Natural killer cell treated with Interleukin-12 subunit alpha and Interleukin-12 subunit beta and Interleukin-15 and Interleukin-18, amount 100 ng/mL, for 72 hours (primary cell): ENCODE measurements around the gene CLDN12. TPM values are rescaled to one million over a fixed set of nuclear protein-coding genes. Genes with fewer than 3 reads are reported as not detected.

Experiments
- ATAC-seq, 2 donors: fragments of 150-1000 bp; cut with Tn5 transposase in 1 of 2; sonication (Bioruptor Pico), chemical (Tn5 transposase) in 1 of 2; 2 replicates each; pipeline ENCODE4 v1.10.0; 2021
- DNase-seq: peaks from one replicate; pipeline ENCODE4 v3.0.0; 2022; ENCODE audit warnings: low spot score
- H3K27ac Mint-ChIP-seq, 2 donors: 1 replicate in 1 of 2; 2 replicates in 1 of 2; pipeline ENCODE4 v1.8.0; 2022; ENCODE audit warnings: mixed read lengths in 2 of 2, mild to moderate bottlenecking in 1 of 2, moderate library complexity in 1 of 2
- H3K27me3 Mint-ChIP-seq, 2 donors: 1 replicate in 1 of 2; 2 replicates in 1 of 2; pipeline ENCODE4 v1.8.0; 2022; ENCODE audit warnings: mixed read lengths in 2 of 2
- H3K36me3 Mint-ChIP-seq: one replicate; pipeline ENCODE4 v1.8.0; 2022; ENCODE audit warnings: mixed read lengths
- H3K4me1 Mint-ChIP-seq, 2 donors: 1 replicate in 1 of 2; 2 replicates in 1 of 2; pipeline ENCODE4 v1.8.0; 2022; ENCODE audit warnings: low read depth in 2 of 2, mixed read lengths in 2 of 2, mild to moderate bottlenecking in 1 of 2
- H3K4me3 Mint-ChIP-seq: one replicate; pipeline ENCODE4 v1.8.0; 2022; ENCODE audit warnings: mixed read lengths
- H3K9me3 Mint-ChIP-seq: 2 replicates; pipeline ENCODE4 v1.8.0; 2022; ENCODE audit warnings: mixed read lengths
- total RNA-seq, 2 donors: library from RNA; stranded (reverse); gene quantifications; one replicate each; pipeline ENCODE4 v1.2.3, GENCODE V29; 2022

CLDN12 gene
- total RNA-seq, 2 donors from 2014 or later: 4.4 to 5.2 TPM

DNA sequence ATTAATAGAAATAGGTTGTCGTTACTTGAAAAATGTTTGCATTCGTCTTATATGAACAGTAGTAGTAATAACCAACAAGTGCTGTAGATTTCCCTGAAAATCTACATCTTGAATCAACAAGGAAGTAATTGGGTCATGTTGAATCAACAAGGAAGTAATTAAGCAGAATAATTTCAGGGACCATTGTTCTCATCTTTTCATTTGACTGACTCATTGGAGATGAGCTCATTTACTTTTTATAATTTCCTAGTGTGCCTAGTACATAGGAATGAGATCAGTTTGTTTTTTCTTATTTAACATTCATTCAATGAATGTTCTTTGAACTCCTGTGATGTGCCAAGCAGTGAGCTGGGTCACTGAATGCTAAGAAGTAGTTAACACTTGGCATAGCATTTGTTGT, 8.2 kb downstream of the CLDN12 start:
- no peak overlapping the region for H3K4me3 Mint-ChIP-seq
- DNase-seq (no peak), ATAC-seq (no peak)
- no peaks in the 10 kb centered on the region for H3K27me3 Mint-ChIP-seq
- no peaks in the 10 kb centered on the region for H3K9me3 Mint-ChIP-seq
- no peaks in the 10 kb centered on the region for H3K36me3 Mint-ChIP-seq
- no peaks in the 10 kb centered on the region for H3K4me1 Mint-ChIP-seq
- H3K27ac Mint-ChIP-seq: no peak overlapping the region

- DNase-seq (no peak), ATAC-seq (peak in 1 of 2 donors; percentile 36)
- no peaks in the 10 kb centered on the region for H3K27me3 Mint-ChIP-seq
- no peak overlapping the region for H3K4me3 Mint-ChIP-seq
- no peak overlapping the region for H3K27ac Mint-ChIP-seq
- no peaks in the 10 kb centered on the region for H3K36me3 Mint-ChIP-seq
- no peaks in the 10 kb centered on the region for H3K9me3 Mint-ChIP-seq
- no peaks in the 10 kb centered on the region for H3K4me1 Mint-ChIP-seq
These were observed 9.4 kb downstream of the CLDN12 start for GRCh38 chr7:90412458-90413184.

- H3K27me3 Mint-ChIP-seq: no peaks in the 10 kb centered on the region
- DNase-seq (no peak), ATAC-seq (no peak)
- H3K27ac Mint-ChIP-seq: no peak overlapping the region
- no peaks in the 10 kb centered on the region for H3K4me1 Mint-ChIP-seq
- H3K4me3 Mint-ChIP-seq: no peak overlapping the region
- H3K9me3 Mint-ChIP-seq: no peaks in the 10 kb centered on the region
- no peaks in the 10 kb centered on the region for H3K36me3 Mint-ChIP-seq
These were observed 9.9 kb downstream of the CLDN12 start for GRCh38 chr7:90413185-90413528.

DNA sequence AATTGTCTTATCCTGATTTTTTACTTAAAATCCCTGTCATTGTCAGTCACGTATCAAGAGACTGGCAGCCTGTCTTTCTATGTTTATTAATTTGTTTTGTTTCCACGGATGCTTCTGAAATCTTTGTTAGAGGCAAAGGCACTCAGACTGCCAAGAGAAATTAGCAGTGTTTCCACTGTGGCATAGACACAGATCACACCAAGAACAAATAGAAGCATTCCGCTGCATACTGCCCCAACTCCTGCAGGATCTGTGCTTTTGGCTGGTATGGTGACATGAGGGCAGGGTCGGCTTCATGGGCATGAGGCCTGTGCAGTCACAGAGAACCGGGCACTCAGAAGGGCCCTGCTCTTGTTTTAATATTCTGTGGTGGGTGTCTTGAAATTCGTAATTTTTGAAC, 18.4 kb downstream of the CLDN12 start:
- Mint-ChIP-seq H3K27ac (no peak overlapping the region), H3K36me3 (no peaks in the 10 kb centered on the region), H3K27me3 (peaks cover 2 to 5% of the 10 kb centered on the region in 2 donors), H3K9me3 (no peaks in the 10 kb centered on the region), H3K4me1 (peaks cover 0 to 6% of the 10 kb centered on the region in 2 donors), H3K4me3 (no peak overlapping the region)
- DNase-seq (no peak), ATAC-seq (no peak)

- peaks cover 2 to 12% of the 10 kb centered on the region in 2 donors for H3K27me3 Mint-ChIP-seq
- peak overlapping the region; percentile 14 to 42 for H3K27ac Mint-ChIP-seq
- H3K4me1 Mint-ChIP-seq: peaks cover 0 to 6% of the 10 kb centered on the region in 2 donors
- H3K9me3 Mint-ChIP-seq: no peaks in the 10 kb centered on the region
- no peak for ATAC-seq
- DNase-seq: no peak
- no peak overlapping the region for H3K4me3 Mint-ChIP-seq
- H3K36me3 Mint-ChIP-seq: no peaks in the 10 kb centered on the region
These were observed 21.5 kb downstream of the CLDN12 start for GRCh38 chr7:90424720-90425119.

GRCh38 chr7:90425376-90425775, 22.1 kb downstream of the CLDN12 start:
- Mint-ChIP-seq H3K4me3 (no peak overlapping the region), H3K27me3 (peaks cover 0 to 14% of the 10 kb centered on the region in 2 donors), H3K9me3 (no peaks in the 10 kb centered on the region), H3K36me3 (no peaks in the 10 kb centered on the region), H3K4me1 (peaks cover 0 to 6% of the 10 kb centered on the region in 2 donors), H3K27ac (peak overlapping the region; percentile 14 to 42)
- DNase-seq: no peak
- no peak for ATAC-seq

GRCh38 chr7:90430614-90431460, 27.6 kb downstream of the CLDN12 start:
- peak in 1 of 2 donors; percentile 20 for ATAC-seq
- DNase-seq: no peak
- peaks cover 11 to 31% of the 10 kb centered on the region in 2 donors for H3K27me3 Mint-ChIP-seq
- no peak overlapping the region for H3K4me3 Mint-ChIP-seq
- no peaks in the 10 kb centered on the region for H3K4me1 Mint-ChIP-seq
- no peaks in the 10 kb centered on the region for H3K9me3 Mint-ChIP-seq
- no peak overlapping the region for H3K27ac Mint-ChIP-seq
- H3K36me3 Mint-ChIP-seq: no peaks in the 10 kb centered on the region

- DNase-seq: no peak
- Mint-ChIP-seq H3K36me3 (no peaks in the 10 kb centered on the region), H3K4me1 (no peaks in the 10 kb centered on the region), H3K4me3 (no peak overlapping the region), H3K27me3 (peaks cover 19 to 50% of the 10 kb centered on the region in 2 donors), H3K27ac (no peak overlapping the region), H3K9me3 (no peaks in the 10 kb centered on the region)
- peak in 1 of 2 donors; percentile 31 for ATAC-seq
These were observed 29.5 kb downstream of the CLDN12 start for GRCh38 chr7:90432752-90433151.

DNA sequence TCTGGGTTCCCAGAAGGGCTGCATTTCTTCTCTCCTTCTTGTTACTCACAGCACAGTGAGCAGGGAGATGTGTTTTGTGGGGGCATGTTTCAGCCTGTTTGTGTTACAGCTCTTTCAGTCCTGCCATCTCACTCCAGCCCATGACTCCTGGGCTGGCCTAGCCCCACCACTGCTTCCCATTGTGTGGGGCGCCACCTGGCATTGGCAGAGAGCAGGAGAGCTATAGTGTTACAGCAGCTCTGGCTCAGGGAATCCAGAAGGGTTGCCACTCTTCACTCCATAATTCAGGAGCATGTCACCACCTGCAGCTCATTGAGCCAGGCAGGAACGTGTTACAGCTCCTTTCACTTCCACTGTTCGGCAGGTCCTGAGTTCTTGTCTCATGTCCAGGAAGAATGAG, 30.0 kb downstream of the CLDN12 start:
- Mint-ChIP-seq H3K27me3 (peaks cover 20 to 52% of the 10 kb centered on the region in 2 donors), H3K4me1 (no peaks in the 10 kb centered on the region), H3K4me3 (no peak overlapping the region), H3K9me3 (no peaks in the 10 kb centered on the region), H3K36me3 (no peaks in the 10 kb centered on the region), H3K27ac (no peak overlapping the region)
- DNase-seq: no peak
- ATAC-seq: no peak

GRCh38 chr7:90445633-90446032, 42.4 kb downstream of the CLDN12 start:
- ATAC-seq (no peak), DNase-seq (no peak)
- H3K27me3 Mint-ChIP-seq: peaks cover 9 to 13% of the 10 kb centered on the region in 2 donors
- H3K4me3 Mint-ChIP-seq: no peak overlapping the region
- no peak overlapping the region for H3K27ac Mint-ChIP-seq
- H3K9me3 Mint-ChIP-seq: no peaks in the 10 kb centered on the region
- H3K4me1 Mint-ChIP-seq: no peaks in the 10 kb centered on the region
- H3K36me3 Mint-ChIP-seq: no peaks in the 10 kb centered on the region

DNA sequence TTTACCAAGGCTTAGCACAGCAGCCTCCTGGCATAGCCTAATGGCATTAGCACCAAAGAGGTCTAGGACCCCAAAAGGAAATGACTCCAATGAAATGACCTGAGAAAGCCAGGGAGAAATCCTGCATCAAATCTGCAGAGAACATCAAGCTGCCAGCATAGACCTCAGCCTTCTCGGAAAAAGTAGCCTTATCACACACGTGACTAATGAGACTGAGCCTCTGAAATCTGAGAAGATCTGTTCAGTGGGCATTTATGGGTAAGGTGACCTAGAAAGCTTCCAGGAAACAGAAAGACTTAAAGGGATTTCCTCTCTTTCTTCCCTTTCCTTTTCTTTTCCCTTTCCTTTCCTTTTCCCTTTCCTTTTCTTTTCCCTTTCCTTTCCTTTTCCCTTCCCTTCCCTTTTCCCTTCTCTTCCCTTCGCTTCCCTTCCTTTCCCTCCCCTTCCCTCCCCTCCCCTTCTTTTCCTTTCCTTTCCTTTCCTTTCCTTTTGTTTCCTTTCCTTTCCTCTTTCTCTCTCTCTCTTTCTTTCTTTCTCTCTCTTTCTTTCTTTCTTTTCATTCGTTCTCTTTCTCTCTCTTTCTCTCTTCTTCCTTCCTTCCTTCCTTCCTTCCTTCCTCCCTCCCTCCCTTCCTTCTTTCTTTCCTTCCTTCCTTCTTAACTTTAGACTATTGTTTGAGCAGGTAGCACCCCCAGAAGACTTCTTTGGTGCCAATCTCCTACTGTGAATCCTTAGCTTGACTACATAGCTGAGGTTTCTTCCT, 43.1 kb downstream of the CLDN12 start:
- no peak for DNase-seq
- H3K4me3 Mint-ChIP-seq: no peak overlapping the region
- peaks cover 12 to 19% of the 10 kb centered on the region in 2 donors for H3K27me3 Mint-ChIP-seq
- no peaks in the 10 kb centered on the region for H3K9me3 Mint-ChIP-seq
- H3K27ac Mint-ChIP-seq: no peak overlapping the region
- no peaks in the 10 kb centered on the region for H3K4me1 Mint-ChIP-seq
- no peaks in the 10 kb centered on the region for H3K36me3 Mint-ChIP-seq
- ATAC-seq: no peak

DNA sequence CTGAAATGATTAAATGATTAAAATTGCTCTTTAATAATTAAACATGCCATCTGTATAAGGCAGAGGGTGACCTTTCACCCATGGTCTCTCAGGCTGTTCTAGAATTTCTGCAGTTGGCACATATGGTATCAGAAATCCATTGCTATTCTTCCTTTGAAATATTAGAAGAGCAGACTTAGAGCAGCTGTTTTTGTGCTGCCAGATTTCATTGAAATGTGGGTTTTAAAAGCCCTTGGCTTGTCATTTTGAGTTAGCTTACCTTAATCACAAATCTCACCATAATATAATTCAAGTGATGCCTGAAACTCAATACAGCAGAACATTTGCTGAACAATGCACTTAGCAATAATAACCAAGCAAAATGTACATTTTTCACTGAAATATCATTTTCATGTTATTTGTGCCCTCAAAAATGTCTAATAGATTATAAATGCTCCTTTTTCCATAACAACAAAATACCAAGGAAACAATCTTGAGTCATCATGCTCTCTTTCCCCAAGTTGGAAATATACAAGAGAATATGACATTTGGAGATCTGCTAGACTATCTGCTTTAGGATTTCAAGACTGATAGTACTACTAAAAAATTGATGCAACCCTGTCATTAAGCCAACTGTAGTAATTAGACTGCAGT, 50.1 kb downstream of the CLDN12 start:
- H3K4me3 Mint-ChIP-seq: no peak overlapping the region
- no peak for DNase-seq
- no peaks in the 10 kb centered on the region for H3K36me3 Mint-ChIP-seq
- no peak for ATAC-seq
- no peaks in the 10 kb centered on the region for H3K9me3 Mint-ChIP-seq
- H3K27ac Mint-ChIP-seq: no peak overlapping the region
- peaks cover 24 to 40% of the 10 kb centered on the region in 2 donors for H3K27me3 Mint-ChIP-seq
- peaks cover 6% of the 10 kb centered on the region in 2 donors for H3K4me1 Mint-ChIP-seq

GRCh38 chr7:90453931-90454330, 50.7 kb downstream of the CLDN12 start:
- Mint-ChIP-seq H3K27ac (no peak overlapping the region), H3K4me1 (peaks cover 6% of the 10 kb centered on the region in 2 donors), H3K9me3 (no peaks in the 10 kb centered on the region), H3K4me3 (no peak overlapping the region), H3K27me3 (peaks cover 24 to 40% of the 10 kb centered on the region in 2 donors), H3K36me3 (no peaks in the 10 kb centered on the region)
- ATAC-seq: no peak
- no peak for DNase-seq
